Endothelial cell of umbilical vein (primary cell): ENCODE measurements around the gene MERTK. TPM values are rescaled to one million over a fixed set of nuclear protein-coding genes. Genes with fewer than 3 reads are reported as not detected.

ENCODE experiments used
- BruUV-seq: library from RNA; stranded (reverse); fragments of 400-500 nt; replicated peaks from 2 replicates; lab custom pipeline; 2021; lab: Mats Ljungman, UMichigan
- CTCF ChIA-PET: fragments of 300-600, 350-600 bp; sonication (Branson Sonifier 250); formaldehyde crosslinking; loops from one replicate; lab custom pipeline; 2021; ENCODE audit warnings: antibody characterized with exemption, inconsistent platforms; lab: Charles Lee
- POLR2A ChIA-PET: fragments of 300-600, 350-600 bp; sonication (Branson Sonifier 250); formaldehyde crosslinking; loops from one replicate; lab custom pipeline; 2021; ENCODE audit warnings: antibody characterized with exemption, inconsistent platforms; lab: Charles Lee
- DNase-seq: peaks from one replicate; pipeline ENCODE4 v3.0.0-alpha.2; 2011; ENCODE audit warnings: low read depth, low spot score
- FAIRE-seq: peaks from 2 replicates; lab custom pipeline; 2011; peaks lifted over from hg19 to GRCh38; lab: Jason Lieb, UNC
- H2AFZ ChIP-seq: 2 replicates; pipeline ENCODE4 v1.6.0; 2012; ENCODE audit warnings: low read depth, low read length, control low read depth, inconsistent platforms
- H3K27ac ChIP-seq: 2 replicates; pipeline ENCODE4 v1.5.1; 2011; ENCODE audit warnings: low read depth, mild to moderate bottlenecking, control low read depth, low read length, moderate library complexity; ENCODE audit not compliant: insufficient read depth
- H3K27me3 ChIP-seq, 2 experiments: 2 replicates each; pipeline versions ENCODE4 v1.6.0 to v1.6.1; 2011; ENCODE audit warnings: low read length in 2 of 2, mixed read lengths in 1 of 2; ENCODE audit not compliant: control insufficient read depth in 2 of 2, insufficient read depth in 2 of 2
- H3K36me3 ChIP-seq, 2 experiments: 2 replicates in 1 of 2; 3 replicates in 1 of 2; pipeline ENCODE4 v1.5.1; 2011; ENCODE audit warnings: low read length in 2 of 2, mild to moderate bottlenecking in 1 of 2, moderate library complexity in 1 of 2; ENCODE audit not compliant: control insufficient read depth in 2 of 2, insufficient read depth in 2 of 2; ENCODE audit errors: extremely low read depth in 1 of 2
- H3K4me1 ChIP-seq: 3 replicates; pipeline ENCODE4 v1.5.1; 2011; ENCODE audit warnings: mild to moderate bottlenecking, low read length; ENCODE audit not compliant: control insufficient read depth, insufficient read depth; ENCODE audit errors: extremely low read depth
- H3K4me2 ChIP-seq: 2 replicates; pipeline ENCODE4 v1.6.1; 2011; ENCODE audit warnings: low read length, control low read depth, mixed read lengths; ENCODE audit not compliant: insufficient read depth
- H3K4me3 ChIP-seq, 3 experiments: fragments of 200-600 bp in 1 of 3; sonication (generic), shearing (Covaris generic) in 1 of 3; replicated peaks in 1 of 3; 2 replicates each; pipeline ENCODE4 v1.5.1; 2011 to 2016; ENCODE audit warnings: control low read depth in 3 of 3, low read length in 3 of 3, mild to moderate bottlenecking in 2 of 3, inconsistent platforms in 1 of 3, low read depth in 1 of 3, moderate library complexity in 1 of 3; ENCODE audit not compliant: insufficient read depth in 1 of 3
- H3K79me2 ChIP-seq: 2 replicates; pipeline ENCODE4 v1.6.0; 2012; ENCODE audit warnings: low read length, inconsistent platforms; ENCODE audit not compliant: control insufficient read depth, insufficient read depth
- H3K9ac ChIP-seq: replicated peaks from 2 replicates; pipeline ENCODE3; 2011; ENCODE audit warnings: low read length, control low read depth; ENCODE audit not compliant: insufficient read depth; ENCODE audit errors: extremely low read depth
- H3K9me1 ChIP-seq: replicated peaks from 3 replicates; pipeline ENCODE4 v1.6.0; 2011; ENCODE audit warnings: mild to moderate bottlenecking, low read length; ENCODE audit not compliant: control insufficient read depth, insufficient read depth; ENCODE audit errors: extremely low read depth
- H3K9me3 ChIP-seq: replicated peaks from 2 replicates; pipeline ENCODE4 v1.5.1; 2012; ENCODE audit warnings: low read length, inconsistent platforms; ENCODE audit not compliant: control insufficient read depth, insufficient read depth
- H4K20me1 ChIP-seq: replicated peaks from 2 replicates; pipeline ENCODE3; 2011; ENCODE audit warnings: mild to moderate bottlenecking, low read length; ENCODE audit not compliant: control insufficient read depth, insufficient read depth; ENCODE audit errors: extremely low read depth
- CTCF ChIP-seq, 2 donors: IDR thresholded peaks; 1 replicate in 1 of 2; 2 replicates in 1 of 2; pipeline ENCODE4 v1.5.1; 2011; ENCODE audit warnings: low read length in 2 of 2, mild to moderate bottlenecking in 2 of 2, moderate library complexity in 2 of 2, control low read depth in 1 of 2, inconsistent platforms in 1 of 2, low read depth in 1 of 2; ENCODE audit not compliant: insufficient read depth in 1 of 2; ENCODE audit errors: extremely low read depth in 1 of 2
- EZH2 ChIP-seq: IDR thresholded peaks from 2 replicates; pipeline ENCODE4 v1.6.1; 2012; ENCODE audit warnings: borderline replicate concordance, low read depth, mild to moderate bottlenecking, moderate library complexity, low read length, inconsistent platforms; ENCODE audit not compliant: severe bottlenecking
- FOS ChIP-seq: IDR thresholded peaks from 2 replicates; pipeline ENCODE4 v1.6.1; 2011; ENCODE audit warnings: mild to moderate bottlenecking, low read length, moderate library complexity, borderline replicate concordance; ENCODE audit not compliant: insufficient read depth
- GATA2 ChIP-seq: IDR thresholded peaks from 2 replicates; pipeline ENCODE4 v1.7.0; 2011; ENCODE audit warnings: low read depth, mild to moderate bottlenecking, moderate library complexity, mixed read lengths, low read length; ENCODE audit not compliant: insufficient read length, insufficient read depth
- JUN ChIP-seq: IDR thresholded peaks from 2 replicates; pipeline ENCODE4 v1.6.1; 2011; ENCODE audit warnings: borderline replicate concordance, low read depth; ENCODE audit not compliant: insufficient read length, insufficient read depth
- MAX ChIP-seq: IDR thresholded peaks from 2 replicates; pipeline ENCODE4 v1.6.1; 2011; ENCODE audit not compliant: insufficient read depth, insufficient read length
- MYC ChIP-seq: IDR thresholded peaks from one replicate; pipeline ENCODE4 v1.6.1; 2011; ENCODE audit warnings: mild to moderate bottlenecking, low read depth, low read length
- POLR2A ChIP-seq: IDR thresholded peaks from 2 replicates; pipeline ENCODE4 v1.6.1; 2012; ENCODE audit warnings: low read depth, mild to moderate bottlenecking, control low read depth, low read length
- dilution Hi-C: fragments of 300-500 bp; cut with MboI; formaldehyde crosslinking; loops from one replicate; pipeline ENCODE4 v1.15.0; 2019; ENCODE audit warnings: low sequenced_read_pairs; ENCODE audit not compliant: extremely low pct_ligation_motif_present
- intact Hi-C: fragments of 100-400 bp; cut with micrococcal nuclease; formaldehyde crosslinking; loops from one replicate; pipeline ENCODE4 v1.10.0; 2022
- polyA plus RNA-seq, 4 experiments: library from polyadenylated mRNA; depleted of rRNA in 3 of 4; stranded (reverse) in 3 of 4; unstranded in 1 of 4; fragments of >200 nt; gene quantifications; 2 replicates each; pipeline versions ENCODE4 v1.2.1 to v1.2.3, GENCODE V29; 2011 to 2012; ENCODE audit warnings: missing spikeins in 1 of 4
- total RNA-seq: library from RNA; stranded (reverse); gene quantifications from 2 replicates; pipeline ENCODE4 v1.2.3, GENCODE V29; 2021

MERTK gene
- total and polyA plus RNA-seq, 2 donors (not counting 3 experiments of a cell fraction or from before 2014, with no cell fraction given) = 37.3 to 39.6 TPM

- no peak for DNase-seq
- no peaks in the 10 kb centered on the region for H3K27me3 ChIP-seq
- dilution Hi-C loops = no loop called here
- no TSS peak for BruUV-seq
- no peaks in the 10 kb centered on the region for H3K4me1 ChIP-seq
- H2AFZ ChIP-seq = no peak overlapping the region
- no peak overlapping the region for H3K9ac ChIP-seq
- no peak overlapping the region for H3K4me3 ChIP-seq
- no peak overlapping the region for H3K27ac ChIP-seq
- no peak overlapping the region for H3K4me2 ChIP-seq
- FAIRE-seq = no peak
- ChIA-PET CTCF (no interaction called here), POLR2A (no interaction called here)
- no peaks in the 10 kb centered on the region for H4K20me1 ChIP-seq
- intact Hi-C loops = no loop called here
- H3K9me1 ChIP-seq = no peaks in the 10 kb centered on the region
- peaks cover 21% of the 10 kb centered on the region for H3K79me2 ChIP-seq
- H3K9me3 ChIP-seq = no peaks in the 10 kb centered on the region
- peaks cover 0 to 5% of the 10 kb centered on the region in 2 experiments for H3K36me3 ChIP-seq
- no peak for TF ChIP-seq POLR2A
- TF ChIP-seq GATA2 = no peak
- TF ChIP-seq JUN = no peak
- no peak for TF ChIP-seq CTCF (IDR thresholded peaks at IDR 0.05; ENCODE audit: extremely low read depth in 1 of 2, insufficient read depth in 1 of 2, low read depth in 1 of 2, low read length in 2 of 2)
- no peak for TF ChIP-seq MAX
- no peak for TF ChIP-seq EZH2
- no peak for TF ChIP-seq MYC
- TF ChIP-seq FOS = no peak
These were observed 14.1 kb downstream of the MERTK start for GRCh38 chr2:111912547-111912946.
